Adrenal gland (tissue), 12 donors: Measurements from ENCODE around the gene USP28. TPM values are rescaled to one million over a fixed set of nuclear protein-coding genes. Genes with fewer than 3 reads are reported as not detected.

ENCODE experiments used
- polyA plus RNA-seq, 3 donors: library from polyadenylated mRNA; stranded (reverse); fragments of 200-250 nt in 2 of 3; fragments of 350-450 nt in 1 of 3; fragmentation: Illumina TruSeq in 1 of 3; extraction: RNeasy Lipid Tissue Mini Kit (QIAGEN cat#74804) in 1 of 3; gene quantifications; one replicate each; pipeline ENCODE4 v1.2.3, GENCODE V29; 2013 to 2014
- small RNA-seq, 2 donors: library from RNA; depleted of rRNA; stranded (forward); fragments of <200 nt; gene quantifications; one replicate each; pipeline ENCODE3, GENCODE V24; 2016
- total RNA-seq, 9 donors: library from RNA; depleted of rRNA in 4 of 9; stranded (reverse); fragments of >200 nt in 4 of 9; fragments of 120-200 nt in 1 of 9; fragmentation: NEBNext Ultra II Directional in 1 of 9; extraction: Animal tissue kit (Norgen Biotek cat#: 25700) in 1 of 9; gene quantifications; one replicate each; pipeline versions ENCODE4 v1.1.0 to v1.2.4, GENCODE V29; 2013 to 2023
- donor health status: healthy with polysubstance abuse.
- donor health status: Bipolar disorder and iron deficiency.
- donor health status: DM: yes; HTN: yes; CAD: no.
- donor health status: DM: no; HTN: no; CAD: no.
- donor health status: DM: no; HTN: no; CAD: no.
- donor health status: DM: yes; HTN: yes; CAD: no.

Gene USP28
- total and polyA plus RNA-seq, 12 donors, result 2.9 to 25.0 (median 17.2) TPM

Small RNA genes within 50 kb of the gene (small RNA-seq; reads per million reads assigned to genes)
- gene LRRC37A13P, result 0 reads per million in 2 donors
- gene RNU6-1107P, result 0 reads per million in 2 donors
- 0 reads per million in 2 donors for gene RPS29P19

Other genes starting within 250 kb of the USP28 start
- 1 to 10 TPM in 1 of 9 donors, under 1 TPM in 4, not detected in 4; 0.43 to 1.3 (median 0.55) TPM for gene TMPRSS5, start 169.3 kb downstream of the USP28 start, total RNA-seq
- 1 to 10 TPM in 2 of 3 donors, under 1 TPM in 1; 0.07 to 1.5 (median 1.0) TPM for gene TMPRSS5, start 169.3 kb downstream of the USP28 start, polyA plus RNA-seq
- gene ZW10, start 101.9 kb downstream of the USP28 start, total RNA-seq, result 10 to 100 TPM in 6 of 9 donors, 1 to 10 TPM in 3; 4.1 to 20.3 (median 11.5) TPM
- gene ZW10, start 101.9 kb downstream of the USP28 start, polyA plus RNA-seq, result 10 to 100 TPM in 1 of 3 donors, 1 to 10 TPM in 2; 3.2 to 24.3 (median 3.4) TPM
- not detected for gene CLDN25, start 95.8 kb downstream of the USP28 start, total RNA-seq
- gene CLDN25, start 95.8 kb downstream of the USP28 start, polyA plus RNA-seq, result not detected
- not detected for gene HTR3B, start 29.2 kb upstream of the USP28 start, total RNA-seq
- not detected for gene HTR3B, start 29.2 kb upstream of the USP28 start, polyA plus RNA-seq
- 1 to 10 TPM in 1 of 9 donors, under 1 TPM in 3, not detected in 5; 0.13 to 1.1 (median 0.24) TPM for gene HTR3A, start 99.5 kb upstream of the USP28 start, total RNA-seq
- under 1 TPM in 2 of 3 donors, not detected in 1; 0.03 to 0.13 TPM for gene HTR3A, start 99.5 kb upstream of the USP28 start, polyA plus RNA-seq
- 100 to 1,000 TPM in 1 of 9 donors, 10 to 100 TPM in 7, 1 to 10 TPM in 1; 7.9 to 119 (median 68.3) TPM for gene ZBTB16, start 184.1 kb upstream of the USP28 start, total RNA-seq
- 10 to 100 TPM; 16.0 to 36.0 (median 16.0) TPM for gene ZBTB16, start 184.1 kb upstream of the USP28 start, polyA plus RNA-seq